Measurements from ENCODE around the gene ADH7.
"Not testable (repeated sequence)": the region's sequence is repeated elsewhere in the genome, so short reads cannot be mapped to it uniquely, and the experiment has no call there.

The ADH7 gene

DNA sequence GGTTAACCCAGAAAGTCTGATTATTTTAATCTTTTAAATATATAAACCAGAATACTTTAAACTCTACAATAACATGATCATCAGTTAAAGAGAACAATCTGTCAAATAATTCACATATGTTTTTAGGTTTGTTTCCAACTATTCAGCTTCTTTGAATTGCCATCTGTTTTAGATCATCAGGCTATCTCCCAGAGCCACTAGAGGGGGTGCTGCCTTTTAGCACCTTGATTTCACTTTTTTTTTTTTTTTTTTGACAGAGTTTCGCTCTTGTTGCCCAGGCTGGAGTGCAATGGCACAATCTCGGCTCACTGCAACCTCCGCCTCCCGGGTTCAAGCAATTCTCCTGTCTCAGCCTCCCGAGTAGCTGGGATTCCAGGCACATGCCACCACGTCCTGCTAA is 57.8 kb downstream of the ADH7 start:
- not testable (repeated sequence) for DNase-seq

GRCh38 chr4:99372464-99372863 is 62.7 kb downstream of the ADH7 start:
- not testable (repeated sequence) for DNase-seq

DNA sequence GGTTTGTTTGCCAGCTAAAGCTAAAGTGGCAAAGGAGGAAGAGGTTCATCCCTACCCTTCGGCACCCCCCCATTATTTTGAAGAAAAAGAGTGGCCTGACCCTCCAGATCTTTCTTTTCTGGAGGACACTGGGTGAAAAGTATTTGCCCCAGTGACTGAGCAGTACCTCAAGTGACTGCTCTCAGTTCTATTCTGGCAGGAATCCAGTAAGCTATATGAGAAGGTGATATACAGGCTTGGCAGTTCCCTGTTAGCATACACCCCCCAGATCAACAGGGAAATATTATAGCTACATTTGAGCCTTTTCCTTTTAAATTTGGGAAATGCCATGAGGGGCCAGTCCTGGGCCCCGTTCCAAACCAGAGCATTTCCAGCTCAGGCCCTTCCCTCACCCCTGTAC is 67.3 kb downstream of the ADH7 start:
- not testable (repeated sequence) for DNase-seq

DNA sequence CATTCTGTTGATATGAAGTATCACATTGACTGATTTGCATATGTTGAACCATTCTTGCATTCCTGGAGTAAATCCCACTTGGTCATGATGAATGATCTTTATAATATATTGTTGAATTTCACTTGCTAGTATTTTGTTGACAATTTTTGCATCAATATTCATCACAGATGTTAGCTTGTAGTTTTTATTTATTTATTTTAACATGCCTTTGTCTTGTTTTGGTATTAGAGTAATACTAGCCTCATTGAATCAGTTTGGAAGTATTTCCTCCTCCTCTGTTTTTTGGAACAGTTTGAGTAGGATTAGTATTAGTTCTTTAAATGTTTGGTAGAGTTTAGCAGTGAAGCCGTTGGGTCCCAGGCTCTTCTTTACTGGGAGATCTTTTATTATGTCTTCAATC is 68.7 kb downstream of the ADH7 start:
- no peak for DNase-seq

DNA sequence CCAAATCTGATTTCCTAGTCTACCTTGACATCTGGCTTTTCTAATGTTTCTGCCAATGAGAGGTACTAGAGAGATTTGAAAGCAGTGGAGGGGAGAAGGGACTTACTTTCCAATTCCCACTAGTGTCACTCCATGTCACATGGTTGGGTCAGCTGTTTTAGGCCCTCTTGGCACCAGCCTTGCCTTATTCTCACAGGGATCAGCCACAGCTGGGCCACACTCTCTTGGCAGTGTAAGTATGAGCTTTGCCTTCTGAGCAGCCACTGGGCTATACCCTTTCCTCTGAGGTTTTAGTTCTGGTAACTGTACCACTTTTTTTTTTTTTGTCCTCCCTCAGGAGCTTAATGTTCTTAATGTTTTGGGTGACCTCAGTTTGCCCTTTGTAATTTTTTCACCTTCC is 72.4 kb downstream of the ADH7 start:
- DNase-seq: no peak

All from CD4-positive, alpha-beta T cell treated with Interleukin-1 beta for 1 hour (primary cell).